Stimulated activated CD8-positive, alpha-beta memory T cell treated with anti-CD3 and anti-CD28 coated beads, Interleukin-12 subunit alpha, Interleukin-12 subunit beta, amount 100 ng/mL, for 1 hour (primary cell): ENCODE data around the gene TMEM37.

ENCODE experiments used
- DNase-seq: peaks from one replicate; pipeline ENCODE4 v3.0.0-alpha.2; 2020; ENCODE audit warnings: low read depth

Gene TMEM37

GRCh38 chr2:119434664-119435063, 3.0 kb downstream of the TMEM37 start:
- no peak for DNase-seq

- no peak for DNase-seq
Observed at GRCh38 chr2:119435081-119435952, 3.7 kb downstream of the TMEM37 start.

GRCh38 chr2:119435953-119436297, 4.3 kb downstream of the TMEM37 start:
- no peak for DNase-seq

GRCh38 chr2:119436993-119437772, 5.5 kb downstream of the TMEM37 start:
- DNase-seq = no peak

GRCh38 chr2:119438128-119438656, 6.5 kb downstream of the TMEM37 start:
- no peak for DNase-seq

- no peak for DNase-seq
Observed at GRCh38 chr2:119438726-119439284, 7.2 kb downstream of the TMEM37 start.

- DNase-seq = no peak
Observed at GRCh38 chr2:119439574-119440500, 8.2 kb downstream of the TMEM37 start.

- DNase-seq = no peak
Observed at GRCh38 chr2:119440501-119440870, 8.8 kb downstream of the TMEM37 start.

GRCh38 chr2:119440873-119441272, 9.2 kb downstream of the TMEM37 start:
- DNase-seq = no peak

GRCh38 chr2:119441376-119442225, 9.9 kb downstream of the TMEM37 start:
- no peak for DNase-seq

GRCh38 chr2:119442226-119442619, 10.6 kb downstream of the TMEM37 start:
- no peak for DNase-seq

- no peak for DNase-seq
Observed at GRCh38 chr2:119442850-119443249, 11.2 kb downstream of the TMEM37 start.

GRCh38 chr2:119446037-119446436, 14.4 kb downstream of the TMEM37 start:
- no peak for DNase-seq

GRCh38 chr2:119448427-119449141, 16.9 kb downstream of the TMEM37 start:
- DNase-seq = no peak

GRCh38 chr2:119449521-119449920, 17.9 kb downstream of the TMEM37 start:
- DNase-seq = no peak

- no peak for DNase-seq
Observed at GRCh38 chr2:119451336-119452050, 19.8 kb downstream of the TMEM37 start.

- no peak for DNase-seq
Observed at GRCh38 chr2:119453972-119454593, 22.4 kb downstream of the TMEM37 start.

GRCh38 chr2:119455066-119455718, 23.5 kb downstream of the TMEM37 start:
- DNase-seq = no peak
